ENCODE data around the gene NR6A1.

DNA sequence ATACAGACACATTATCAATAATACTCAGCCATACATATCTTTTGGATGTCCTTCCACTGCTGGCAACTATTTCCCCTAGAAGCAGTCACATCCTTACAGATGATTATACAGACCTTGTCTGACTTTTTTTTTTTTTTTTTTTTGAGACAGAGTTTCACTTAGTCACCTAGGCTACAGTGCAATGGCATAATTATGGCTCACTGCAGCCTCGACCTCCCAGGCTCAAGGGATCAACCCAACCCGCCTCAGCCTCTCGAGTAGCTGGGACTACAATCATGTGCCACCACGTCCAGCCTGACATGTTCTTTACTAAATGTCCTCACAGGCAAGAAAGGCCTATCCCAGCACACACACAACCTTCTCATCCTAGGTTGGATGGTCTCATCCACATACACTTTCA is 24.0 kb downstream of the NR6A1 start:
- no peak for TF ChIP-seq CTCF (IDR thresholded peaks at IDR 0.05)
- no peak for TF ChIP-seq POLR2A (IDR thresholded peaks at IDR 0.05)
